ENCODE results near the gene UBTD1. TPM values are rescaled to one million over a fixed set of nuclear protein-coding genes. Genes with fewer than 3 reads are reported as not detected.

Gene UBTD1
- total RNA-seq, 4 donors from 2014 or later: 0.40 to 4.1 (median 3.2) TPM

GRCh38 chr10:97600616-97601015 lies 101.9 kb downstream of the UBTD1 start:
- in situ Hi-C loops (cut with MboI; ENCODE audit: low pct_ligation_motif_present in 1 of 4, low pct_unique_long_range_greater_than_20kb in 1 of 4, low sequenced_read_pairs in 3 of 4): no loop called here
- TF ChIP-seq CTCF (IDR thresholded peaks at IDR 0.05) (no peak), EP300 (IDR thresholded peaks at IDR 0.05; ENCODE audit: low read depth) (no peak), POLR2A (IDR thresholded peaks at IDR 0.05) (no peak), POLR2AphosphoS5 (IDR thresholded peaks at IDR 0.05) (no peak)
- Histone ChIP-seq H3K36me3 (no peaks in the 10 kb centered on the region), H3K4me3 (no peak overlapping the region), H3K4me1 (peaks cover under 1 to 10% (median 5%) of the 10 kb centered on the region in 4 donors), H3K27ac (no peak overlapping the region), H3K9me3 (no peaks in the 10 kb centered on the region), H3K27me3 (no peaks in the 10 kb centered on the region)
- intact Hi-C loops (cut with DNase I; ENCODE audit: low total_unique reads): no loop called here
- no peak for DNase-seq
- 95% methylated on average over 1 of the region's 1 CpG; no CpG with 5 or more reads in 1 of the 2 donors for WGBS, 2 donors (ENCODE audit: low coverage in 1 of 2)

- Histone ChIP-seq H3K4me3 (no peak overlapping the region), H3K27ac (no peak overlapping the region), H3K4me1 (peaks cover 0 to 5% (median 2%) of the 10 kb centered on the region in 4 donors), H3K27me3 (no peaks in the 10 kb centered on the region), H3K36me3 (no peaks in the 10 kb centered on the region), H3K9me3 (no peaks in the 10 kb centered on the region)
- in situ Hi-C loops (cut with MboI; ENCODE audit: low pct_ligation_motif_present in 1 of 4, low pct_unique_long_range_greater_than_20kb in 1 of 4, low sequenced_read_pairs in 3 of 4): no loop called here
- intact Hi-C loops (cut with DNase I; ENCODE audit: low total_unique reads): no loop called here
- TF ChIP-seq POLR2A (IDR thresholded peaks at IDR 0.05): no peak
- no peak for TF ChIP-seq EP300 (IDR thresholded peaks at IDR 0.05; ENCODE audit: low read depth)
- no peak for TF ChIP-seq POLR2AphosphoS5 (IDR thresholded peaks at IDR 0.05)
- no peak for TF ChIP-seq CTCF (IDR thresholded peaks at IDR 0.05)
- 67 to 86% methylated on average over 3 to 21 of the region's 21 CpGs for WGBS, 2 donors (ENCODE audit: low coverage in 1 of 2)
- DNase-seq: no peak
These were observed 102.8 kb downstream of the UBTD1 start for GRCh38 chr10:97601268-97602215.

GRCh38 chr10:97607095-97607636 lies 108.4 kb downstream of the UBTD1 start:
- intact Hi-C loops (cut with DNase I; ENCODE audit: low total_unique reads): no loop called here
- Histone ChIP-seq H3K9me3 (no peaks in the 10 kb centered on the region), H3K4me3 (no peak overlapping the region), H3K27me3 (no peaks in the 10 kb centered on the region), H3K27ac (no peak overlapping the region), H3K4me1 (no peaks in the 10 kb centered on the region), H3K36me3 (no peaks in the 10 kb centered on the region)
- no peak for TF ChIP-seq CTCF (IDR thresholded peaks at IDR 0.05)
- no peak for TF ChIP-seq EP300 (IDR thresholded peaks at IDR 0.05; ENCODE audit: low read depth)
- TF ChIP-seq POLR2A (IDR thresholded peaks at IDR 0.05): no peak
- WGBS, 2 donors (ENCODE audit: low coverage in 1 of 2): 75 to 95% methylated on average over 2 to 5 of the region's 5 CpGs
- no peak for DNase-seq
- in situ Hi-C loops (cut with MboI; ENCODE audit: low pct_ligation_motif_present in 1 of 4, low pct_unique_long_range_greater_than_20kb in 1 of 4, low sequenced_read_pairs in 3 of 4): no loop called here

- intact Hi-C loops (cut with DNase I; ENCODE audit: low total_unique reads): no loop called here
- H3K4me1 ChIP-seq: no peaks in the 10 kb centered on the region
- no peak for DNase-seq
- no peaks in the 10 kb centered on the region for H3K27me3 ChIP-seq
- H3K27ac ChIP-seq: no peak overlapping the region
- 80 to 84% methylated on average over 1 to 13 of the region's 13 CpGs for WGBS, 2 donors (ENCODE audit: low coverage in 1 of 2)
- no peaks in the 10 kb centered on the region for H3K36me3 ChIP-seq
- no peak overlapping the region for H3K4me3 ChIP-seq
- TF ChIP-seq POLR2A (IDR thresholded peaks at IDR 0.05): no peak
- no peak for TF ChIP-seq EP300 (IDR thresholded peaks at IDR 0.05; ENCODE audit: low read depth)
- TF ChIP-seq POLR2AphosphoS5 (IDR thresholded peaks at IDR 0.05): no peak
- TF ChIP-seq CTCF (IDR thresholded peaks at IDR 0.05): no peak
- in situ Hi-C loops (cut with MboI; ENCODE audit: low pct_ligation_motif_present in 1 of 4, low pct_unique_long_range_greater_than_20kb in 1 of 4, low sequenced_read_pairs in 3 of 4): no loop called here
- H3K9me3 ChIP-seq: no peaks in the 10 kb centered on the region
These were observed 110.4 kb downstream of the UBTD1 start for GRCh38 chr10:97608991-97609561.

Data from transverse colon (tissue), 4 donors.